IPS DF 4.7 (cell line): Measurements from ENCODE around the gene AMDHD2.
"Not testable (repeated sequence)": the region's sequence is repeated elsewhere in the genome, so short reads cannot be mapped to it uniquely, and the experiment has no call there.

ENCODE experiments used
- DNase-seq: peaks from one replicate; pipeline ENCODE4 v3.0.0-alpha.2; 2013; ENCODE audit warnings: low spot score; ENCODE audit errors: extremely low read depth

The AMDHD2 gene, protein sequence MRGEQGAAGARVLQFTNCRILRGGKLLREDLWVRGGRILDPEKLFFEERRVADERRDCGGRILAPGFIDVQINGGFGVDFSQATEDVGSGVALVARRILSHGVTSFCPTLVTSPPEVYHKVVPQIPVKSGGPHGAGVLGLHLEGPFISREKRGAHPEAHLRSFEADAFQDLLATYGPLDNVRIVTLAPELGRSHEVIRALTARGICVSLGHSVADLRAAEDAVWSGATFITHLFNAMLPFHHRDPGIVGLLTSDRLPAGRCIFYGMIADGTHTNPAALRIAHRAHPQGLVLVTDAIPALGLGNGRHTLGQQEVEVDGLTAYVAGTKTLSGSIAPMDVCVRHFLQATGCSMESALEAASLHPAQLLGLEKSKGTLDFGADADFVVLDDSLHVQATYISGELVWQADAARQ

GRCh38 chr16:2520097-2520783 lies at the start of gene AMDHD2:
TSS of gene AMDHD2 (plus strand) at chr16:2520371. CDS start at chr16:2520459, 88 bp downstream.
- DNase-seq: no peak

GRCh38 chr16:2470603-2471015 lies 49.6 kb upstream of the AMDHD2 start:
- DNase-seq: no peak

- no peak for DNase-seq
Measured at GRCh38 chr16:2471016-2471652, 49.0 kb upstream of the AMDHD2 start, which contains the start of gene NTN3. TSS of gene NTN3 (plus strand) at chr16:2471297. CDS start at chr16:2471702, 405 bp downstream.

DNA sequence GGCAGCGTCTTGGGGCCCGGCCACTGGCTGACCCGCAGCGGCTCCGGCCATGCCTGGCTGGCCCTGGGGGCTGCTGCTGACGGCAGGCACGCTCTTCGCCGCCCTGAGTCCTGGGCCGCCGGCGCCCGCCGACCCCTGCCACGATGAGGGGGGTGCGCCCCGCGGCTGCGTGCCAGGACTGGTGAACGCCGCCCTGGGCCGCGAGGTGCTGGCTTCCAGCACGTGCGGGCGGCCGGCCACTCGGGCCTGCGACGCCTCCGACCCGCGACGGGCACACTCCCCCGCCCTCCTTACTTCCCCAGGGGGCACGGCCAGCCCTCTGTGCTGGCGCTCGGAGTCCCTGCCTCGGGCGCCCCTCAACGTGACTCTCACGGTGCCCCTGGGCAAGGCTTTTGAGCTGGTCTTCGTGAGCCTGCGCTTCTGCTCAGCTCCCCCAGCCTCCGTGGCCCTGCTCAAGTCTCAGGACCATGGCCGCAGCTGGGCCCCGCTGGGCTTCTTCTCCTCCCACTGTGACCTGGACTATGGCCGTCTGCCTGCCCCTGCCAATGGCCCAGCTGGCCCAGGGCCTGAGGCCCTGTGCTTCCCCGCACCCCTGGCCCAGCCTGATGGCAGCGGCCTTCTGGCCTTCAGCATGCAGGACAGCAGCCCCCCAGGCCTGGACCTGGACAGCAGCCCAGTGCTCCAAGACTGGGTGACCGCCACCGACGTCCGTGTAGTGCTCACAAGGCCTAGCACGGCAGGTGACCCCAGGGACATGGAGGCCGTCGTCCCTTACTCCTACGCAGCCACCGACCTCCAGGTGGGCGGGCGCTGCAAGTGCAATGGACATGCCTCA lies 48.3 kb upstream of the AMDHD2 start:
- DNase-seq: no peak

GRCh38 chr16:2472488-2472864 lies 47.7 kb upstream of the AMDHD2 start:
- DNase-seq: no peak

- DNase-seq: no peak
Measured at GRCh38 chr16:2472885-2473445, 47.2 kb upstream of the AMDHD2 start.

DNA sequence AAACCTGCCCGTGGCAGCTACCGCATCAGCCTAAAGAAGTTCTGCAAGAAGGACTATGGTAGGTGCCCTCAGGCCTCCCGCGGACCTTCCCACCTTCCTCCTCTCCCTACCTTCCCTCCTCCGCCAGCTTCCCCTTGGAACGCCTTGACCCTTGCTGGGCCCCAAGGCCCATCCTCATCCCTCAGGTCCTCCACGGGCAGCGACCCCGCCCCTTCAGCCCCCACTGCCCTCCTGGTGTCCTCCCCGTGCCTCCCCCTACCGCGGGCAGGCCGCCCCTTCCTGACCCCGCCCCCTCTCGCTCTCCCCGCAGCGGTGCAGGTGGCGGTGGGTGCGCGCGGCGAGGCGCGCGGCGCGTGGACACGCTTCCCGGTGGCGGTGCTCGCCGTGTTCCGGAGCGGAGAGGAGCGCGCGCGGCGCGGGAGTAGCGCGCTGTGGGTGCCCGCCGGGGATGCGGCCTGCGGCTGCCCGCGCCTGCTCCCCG lies 46.7 kb upstream of the AMDHD2 start:
- no peak for DNase-seq

DNA sequence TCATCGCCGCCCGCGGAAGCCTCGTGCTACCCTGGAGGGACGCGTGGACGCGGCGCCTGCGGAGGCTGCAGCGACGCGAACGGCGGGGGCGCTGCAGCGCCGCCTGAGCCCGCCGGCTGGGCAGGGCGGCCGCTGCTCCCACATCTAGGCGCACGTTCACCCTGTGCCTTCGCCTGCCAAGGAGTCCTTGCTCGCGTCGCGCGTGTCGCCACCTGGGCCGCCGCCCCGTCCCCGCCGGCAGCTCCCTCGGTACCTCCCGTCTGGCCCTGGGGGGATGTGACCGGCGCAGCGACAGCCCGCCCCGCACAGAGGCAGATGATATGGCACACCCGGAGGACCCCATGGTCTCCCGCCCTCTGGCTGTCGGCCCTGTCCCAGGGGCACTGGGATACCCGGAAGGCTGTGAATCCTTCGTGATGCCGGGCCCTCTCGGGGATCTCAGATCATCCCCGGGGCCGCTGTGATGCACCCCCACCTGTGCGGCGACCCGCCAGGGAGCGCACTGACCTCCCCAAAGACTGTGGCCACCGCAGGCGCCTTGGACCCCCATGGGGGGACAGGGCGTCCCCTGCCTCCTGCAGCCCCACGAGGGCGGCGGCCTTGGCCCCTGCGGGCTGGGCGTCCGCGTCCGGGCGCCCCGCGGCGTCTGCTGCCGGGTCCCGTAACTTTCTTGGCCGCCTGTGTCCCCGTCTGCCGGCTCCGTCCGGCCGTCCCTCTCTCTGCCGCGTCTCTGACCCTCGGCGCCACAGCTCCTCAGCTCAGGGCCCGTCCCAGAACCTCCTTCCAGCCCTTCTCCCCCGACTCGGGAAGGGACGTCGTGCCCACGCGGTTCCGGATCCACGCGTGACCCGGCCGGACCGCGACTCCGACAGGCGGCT lies 45.9 kb upstream of the AMDHD2 start:
- DNase-seq: no peak

- DNase-seq: no peak
Measured at GRCh38 chr16:2474877-2475412, 45.2 kb upstream of the AMDHD2 start, which contains the start of gene TBC1D24. TSS of gene TBC1D24 (plus strand) at chr16:2475127. CDS start at chr16:2496149, 21,022 bp downstream.

DNA sequence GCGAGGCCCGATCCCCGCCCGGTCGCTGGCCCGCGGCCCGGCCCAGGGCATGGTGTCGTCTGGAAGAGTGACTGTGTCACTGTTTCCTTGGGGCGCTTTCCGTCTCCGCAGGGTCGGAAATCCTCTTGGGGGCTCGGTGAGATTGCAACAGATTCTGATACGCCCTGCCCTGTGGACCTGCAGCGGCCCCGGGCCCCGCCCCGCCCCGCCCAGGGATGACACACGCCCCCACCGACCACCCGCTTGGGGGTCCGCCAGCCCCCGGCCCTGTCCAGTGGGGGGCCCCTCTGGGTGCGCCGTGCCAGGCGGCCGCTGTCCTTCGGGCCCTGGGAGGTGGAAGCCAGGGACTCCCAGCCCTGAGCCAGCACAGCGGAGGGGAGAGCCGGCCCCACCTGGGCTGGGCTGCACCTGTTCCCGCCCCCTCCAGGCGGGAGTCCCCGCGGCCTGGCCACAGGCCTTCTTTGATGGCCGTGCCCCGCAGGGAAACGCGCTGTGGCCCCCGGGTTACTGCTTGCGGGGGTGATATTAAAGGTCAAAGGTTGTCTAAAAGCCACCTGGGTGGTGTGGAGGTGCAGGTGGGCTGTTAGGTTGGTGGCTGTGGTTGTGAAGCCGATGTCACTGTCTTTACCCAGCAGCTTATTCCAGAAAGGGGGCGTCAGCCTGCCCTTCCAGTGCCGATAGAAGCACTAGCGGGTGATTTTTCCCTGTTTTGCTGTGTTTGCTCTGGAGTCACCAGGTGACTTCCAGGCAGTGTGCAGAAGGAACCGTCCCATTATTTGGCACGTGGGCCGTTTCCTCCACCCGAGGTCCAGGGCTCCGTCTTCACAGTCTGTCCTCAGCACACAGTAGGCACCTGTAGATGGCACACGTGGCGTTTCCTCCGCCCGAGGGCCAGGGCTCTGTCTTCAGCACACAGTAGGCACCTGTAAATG lies 44.5 kb upstream of the AMDHD2 start:
- DNase-seq: no peak

DNA sequence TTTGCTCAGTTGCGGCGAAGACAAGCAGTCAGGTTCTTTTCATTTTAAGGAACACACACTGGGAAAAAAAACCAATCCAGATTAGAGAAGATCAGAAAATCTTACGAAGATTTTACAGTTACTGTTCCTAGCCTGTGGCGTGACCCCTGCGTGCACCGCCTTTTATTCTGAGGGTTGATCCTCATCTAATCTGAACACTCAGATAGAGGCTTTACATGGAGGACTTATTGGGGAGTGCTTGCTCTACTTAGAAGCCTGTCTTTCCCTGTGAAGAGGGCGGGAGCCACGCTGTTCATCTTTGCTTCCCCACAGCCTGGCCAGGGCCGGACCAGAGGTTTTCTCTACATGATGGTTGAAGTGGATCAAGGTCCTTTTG lies 43.8 kb upstream of the AMDHD2 start:
- DNase-seq: no peak

DNA sequence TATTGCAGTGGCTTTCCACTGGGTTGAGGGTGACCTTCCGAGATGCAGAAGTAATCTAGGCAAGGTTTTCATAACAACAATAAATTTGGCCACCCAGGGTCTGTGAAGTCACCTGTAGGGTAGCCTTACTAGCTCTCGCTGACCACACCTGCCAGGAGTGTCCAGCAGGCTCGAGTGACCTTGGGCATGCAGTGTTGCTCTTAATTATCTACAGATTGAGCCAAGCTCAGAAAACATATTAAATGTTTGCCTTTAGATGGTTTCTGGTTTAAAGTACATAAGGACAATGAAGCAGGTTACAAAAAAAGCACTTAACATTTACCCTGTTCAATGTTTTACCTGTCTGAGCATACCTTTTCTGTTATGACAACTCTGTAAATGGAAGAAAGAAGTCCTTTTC lies 43.4 kb upstream of the AMDHD2 start:
- no peak for DNase-seq

DNA sequence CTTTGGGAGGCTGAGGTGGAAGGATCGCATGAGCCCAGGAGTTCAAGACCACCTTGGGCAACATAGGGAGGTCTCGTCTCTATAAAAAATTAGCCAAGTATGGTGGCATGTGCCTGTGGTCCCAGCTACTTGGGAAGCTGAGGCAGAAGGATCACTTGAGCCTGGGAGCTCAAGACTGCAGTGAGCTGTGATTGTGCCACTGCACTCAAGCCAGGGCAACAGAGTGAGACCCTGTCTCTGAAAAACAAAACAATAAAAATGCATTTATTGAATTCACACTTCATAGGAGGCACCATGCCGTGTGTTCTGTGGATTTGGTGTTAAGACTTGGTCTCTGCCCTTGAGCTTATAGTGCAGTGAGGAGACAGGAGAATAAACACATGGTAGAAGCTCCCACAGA lies 42.8 kb upstream of the AMDHD2 start:
- no peak for DNase-seq

DNA sequence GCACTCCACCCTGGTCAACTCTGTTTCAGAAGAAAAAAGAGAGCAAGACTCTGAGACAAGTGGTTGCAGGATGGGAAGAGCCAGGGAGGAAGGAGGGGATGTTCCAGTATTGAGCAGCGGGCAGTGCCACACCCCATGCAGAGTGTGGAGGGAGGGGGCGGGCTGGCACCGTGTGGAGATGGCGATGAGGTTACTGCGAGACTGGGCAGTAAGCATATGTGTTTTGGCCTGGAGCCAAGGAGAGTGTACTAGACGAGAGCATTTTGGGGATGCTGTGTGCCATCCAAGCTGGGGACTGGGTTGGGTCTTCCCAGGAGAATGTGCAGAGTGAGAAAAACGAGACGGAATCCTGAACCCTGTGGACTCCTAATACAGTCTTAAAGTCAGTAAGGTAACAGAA lies 41.9 kb upstream of the AMDHD2 start:
- no peak for DNase-seq

DNA sequence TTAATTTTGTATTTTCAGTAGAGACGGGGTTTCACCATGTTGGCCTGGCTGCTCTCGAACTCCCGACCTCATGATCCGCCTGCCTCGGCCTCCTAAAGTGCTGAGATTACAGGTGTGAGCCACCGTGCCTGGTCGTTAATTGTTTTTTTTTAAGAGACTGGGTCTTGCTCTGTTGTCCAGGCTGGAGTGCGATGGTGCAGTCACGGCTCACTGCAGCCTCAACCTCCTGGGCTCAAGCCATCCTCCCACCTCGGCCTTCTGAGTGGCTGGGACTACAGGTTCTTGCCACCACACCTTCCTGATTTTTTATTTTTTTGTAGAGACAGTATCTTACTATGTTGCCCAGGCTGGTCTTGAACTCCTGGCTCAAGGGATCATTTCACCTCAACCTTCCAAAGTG lies 40.2 kb upstream of the AMDHD2 start:
- not testable (repeated sequence) for DNase-seq

- no peak for DNase-seq
Measured at GRCh38 chr16:2480948-2481347, 39.2 kb upstream of the AMDHD2 start.

- DNase-seq: no peak
Measured at GRCh38 chr16:2481676-2482075, 38.5 kb upstream of the AMDHD2 start.

DNA sequence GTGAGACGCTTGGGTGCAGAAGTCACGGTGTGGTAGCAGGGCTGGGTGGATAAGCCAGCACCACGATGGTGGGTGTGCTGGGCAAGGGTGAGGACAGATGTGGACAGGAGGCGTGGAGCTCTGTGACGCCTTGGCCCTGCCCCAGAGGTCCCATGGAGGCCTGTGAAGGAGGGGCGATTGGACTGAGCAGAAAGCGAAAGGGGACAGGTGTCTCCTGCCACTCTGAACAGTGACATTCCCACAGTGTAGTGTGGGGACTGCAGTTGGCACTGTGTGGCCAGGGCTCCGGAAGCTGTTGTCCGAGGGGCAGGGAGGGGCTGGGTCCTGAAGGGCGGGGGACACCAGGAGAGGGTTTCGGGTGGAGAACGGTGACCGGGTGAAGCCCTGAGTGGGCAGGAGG lies 37.9 kb upstream of the AMDHD2 start:
- DNase-seq: no peak
